ENCODE measurements around the gene NFATC3. TPM values are rescaled to one million over a fixed set of nuclear protein-coding genes. Genes with fewer than 3 reads are reported as not detected.

The NFATC3 gene
- total RNA-seq (2014; rRNA removed) (12.1 and 14.5 TPM in 2 replicates), Bru-seq, nascent RNA (percentile 57 among the genes with signal in this experiment), BruChase-seq, experiment 1, labeled RNA remaining after a 6-hour chase (percentile 60 among the genes with signal in this experiment), BruChase-seq, experiment 2, labeled RNA remaining after a 2-hour chase (percentile 56 among the genes with signal in this experiment)
- long read RNA-seq, full-length matches to known transcripts: 10 of 19 reads
- long read RNA-seq, partial matches to known transcripts: 4 of 19 reads
- long read RNA-seq, other reads (novel, unspliced or antisense): 5 of 19 reads

DNA sequence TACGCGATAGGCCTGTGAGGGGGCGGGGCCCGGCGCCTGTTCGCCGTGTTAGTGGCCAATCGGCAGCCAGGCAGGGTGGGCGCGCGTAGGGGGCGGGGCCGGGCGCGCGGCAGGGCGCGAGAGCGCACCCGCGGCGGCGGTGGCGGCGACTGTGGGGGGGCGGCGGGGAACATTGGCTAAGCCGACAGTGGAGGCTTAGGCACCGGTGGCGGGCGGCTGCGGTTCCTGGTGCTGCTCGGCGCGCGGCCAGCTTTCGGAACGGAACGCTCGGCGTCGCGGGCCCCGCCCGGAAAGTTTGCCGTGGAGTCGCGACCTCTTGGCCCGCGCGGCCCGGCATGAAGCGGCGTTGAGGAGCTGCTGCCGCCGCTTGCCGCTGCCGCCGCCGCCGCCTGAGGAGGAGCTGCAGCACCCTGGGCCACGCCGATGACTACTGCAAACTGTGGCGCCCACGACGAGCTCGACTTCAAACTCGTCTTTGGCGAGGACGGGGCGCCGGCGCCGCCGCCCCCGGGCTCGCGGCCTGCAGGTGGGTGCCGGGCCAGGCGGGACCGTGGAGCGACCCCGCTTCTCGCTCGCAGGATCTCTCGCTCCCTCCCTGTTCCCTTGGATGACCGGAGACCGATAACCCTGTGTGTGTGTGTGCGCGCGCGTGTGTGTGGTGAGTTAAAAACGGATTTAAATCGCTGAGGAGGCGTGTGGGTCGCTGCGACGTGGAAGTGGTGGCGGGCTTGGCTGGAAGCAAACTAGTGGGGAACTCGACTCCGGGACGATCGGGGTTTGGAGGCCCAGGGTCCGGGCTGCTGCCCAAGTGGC lies at the start of gene NFATC3:
Gene NFATC3, plus strand, starts transcription at position 112 of the 813 bp plus-strand sequence. Its CDS starts 312 bp downstream, at position 424.
- Histone ChIP-seq H3K9me2 (replicated peaks; ENCODE audit: low read length) (no peaks in the 10 kb centered on the region), H3K4me2 (ENCODE audit: low read length) (peak within 1 kb of the TSS; percentile 93), H4K20me1 (ENCODE audit: low read length) (0 out of 2 replicates have a peak, but pooled peaks cover 8% of the 10 kb centered on the region), H3K9me3 (ENCODE audit: low read length) (no peaks in the 10 kb centered on the region), H3K79me2 (ENCODE audit: low read length) (peaks cover 47% of the 10 kb centered on the region), H3K9ac (ENCODE audit: low read length) (peak within 1 kb of the TSS; percentile 76), H3K27me3 (ENCODE audit: low read length) (no peaks in the 10 kb centered on the region), H3K36me3 (ENCODE audit: low read depth, low read length) (no peaks in the 10 kb centered on the region), H2AFZ (ENCODE audit: low read length) (peak within 1 kb of the TSS; percentile 92), H3K4me1 (ENCODE audit: insufficient read depth, low read length) (0 out of 2 replicates have a peak, but pooled peaks cover 9% of the 10 kb centered on the region), H3F3A (ENCODE audit: low read length, unreplicated experiment) (no peaks in the 10 kb centered on the region), H3K4me3 (ENCODE audit: low read length) (peak within 1 kb of the TSS; percentile 89), H3K27ac (ENCODE audit: low read length) (no peak within 1 kb of the TSS)
- POLR2A ChIA-PET (ENCODE audit: unreplicated experiment): no interaction called here
- CTCF ChIA-PET: interaction anchor here (0.5 to 0.9 kb wide), 4 partner anchors 10 to 490 kb away, joined by 3 to 18 read pairs (median 5); no protein-coding TSS in a partner anchor
- TF ChIP-seq EZH2phosphoT487 (IDR thresholded peaks at IDR 0.05; ENCODE audit: borderline replicate concordance, low read length) (no peak), EZH2 (IDR thresholded peaks at IDR 0.05; ENCODE audit: low read length, unreplicated experiment) (no peak)
- TF ChIP-seq, protein P1, sequence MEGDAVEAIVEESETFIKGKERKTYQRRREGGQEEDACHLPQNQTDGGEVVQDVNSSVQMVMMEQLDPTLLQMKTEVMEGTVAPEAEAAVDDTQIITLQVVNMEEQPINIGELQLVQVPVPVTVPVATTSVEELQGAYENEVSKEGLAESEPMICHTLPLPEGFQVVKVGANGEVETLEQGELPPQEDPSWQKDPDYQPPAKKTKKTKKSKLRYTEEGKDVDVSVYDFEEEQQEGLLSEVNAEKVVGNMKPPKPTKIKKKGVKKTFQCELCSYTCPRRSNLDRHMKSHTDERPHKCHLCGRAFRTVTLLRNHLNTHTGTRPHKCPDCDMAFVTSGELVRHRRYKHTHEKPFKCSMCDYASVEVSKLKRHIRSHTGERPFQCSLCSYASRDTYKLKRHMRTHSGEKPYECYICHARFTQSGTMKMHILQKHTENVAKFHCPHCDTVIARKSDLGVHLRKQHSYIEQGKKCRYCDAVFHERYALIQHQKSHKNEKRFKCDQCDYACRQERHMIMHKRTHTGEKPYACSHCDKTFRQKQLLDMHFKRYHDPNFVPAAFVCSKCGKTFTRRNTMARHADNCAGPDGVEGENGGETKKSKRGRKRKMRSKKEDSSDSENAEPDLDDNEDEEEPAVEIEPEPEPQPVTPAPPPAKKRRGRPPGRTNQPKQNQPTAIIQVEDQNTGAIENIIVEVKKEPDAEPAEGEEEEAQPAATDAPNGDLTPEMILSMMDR (conservative IDR thresholded peaks at IDR 0.05; ENCODE audit: low read depth, low read length): no peak
- intact Hi-C loops (cut with micrococcal nuclease): loop anchor here (5.0 kb wide), 1 partner anchor 152 kb away; the partner anchor contains the start of gene ESRP2
- BruUV-seq (replicated peaks): no TSS peak
- ATAC-seq (peak; percentile 86), DNase-seq (peak; percentile 92)

- H3K9ac ChIP-seq (ENCODE audit: low read length): no peak overlapping the region
- no peak overlapping the region for H2AFZ ChIP-seq (ENCODE audit: low read length)
- H3K36me3 ChIP-seq (ENCODE audit: low read depth, low read length): no peaks in the 10 kb centered on the region
- no peak overlapping the region for H3K4me3 ChIP-seq (ENCODE audit: low read length)
- H3K27ac ChIP-seq (ENCODE audit: low read length): no peak overlapping the region
- TF ChIP-seq, protein P1 (conservative IDR thresholded peaks at IDR 0.05; ENCODE audit: low read depth, low read length): no peak
- TF ChIP-seq EZH2 (IDR thresholded peaks at IDR 0.05; ENCODE audit: low read length, unreplicated experiment) (no peak), EZH2phosphoT487 (IDR thresholded peaks at IDR 0.05; ENCODE audit: borderline replicate concordance, low read length) (no peak)
- DNase-seq (no peak), ATAC-seq (no peak)
- no peaks in the 10 kb centered on the region for H3K79me2 ChIP-seq (ENCODE audit: low read length)
- BruUV-seq (replicated peaks): no TSS peak
- intact Hi-C loops (cut with micrococcal nuclease): no loop called here
- H4K20me1 ChIP-seq (ENCODE audit: low read length): no peaks in the 10 kb centered on the region
- H3F3A ChIP-seq (ENCODE audit: low read length, unreplicated experiment): no peaks in the 10 kb centered on the region
- H3K4me2 ChIP-seq (ENCODE audit: low read length): no peak overlapping the region
- no peaks in the 10 kb centered on the region for H3K9me3 ChIP-seq (ENCODE audit: low read length)
- ChIA-PET POLR2A (ENCODE audit: unreplicated experiment) (no interaction called here), CTCF (no interaction called here)
- no peaks in the 10 kb centered on the region for H3K9me2 ChIP-seq (replicated peaks; ENCODE audit: low read length)
- H3K27me3 ChIP-seq (ENCODE audit: low read length): no peaks in the 10 kb centered on the region
- H3K4me1 ChIP-seq (ENCODE audit: insufficient read depth, low read length): no peaks in the 10 kb centered on the region
Observed at GRCh38 chr16:68037841-68038597, 47.2 kb upstream of the NFATC3 start.

Measured in PC-3 (cell line).